Fibroblast of villous mesenchyme (primary cell): ENCODE measurements around the gene ZNF862. TPM values are rescaled to one million over a fixed set of nuclear protein-coding genes. Genes with fewer than 3 reads are reported as not detected.

Source experiments
- DNase-seq: peaks from one replicate; pipeline ENCODE4 v3.0.0-alpha.2; 2010; ENCODE audit warnings: low read depth
- H3K4me3 ChIP-seq: 2 replicates; pipeline ENCODE4 v1.5.1; 2011; ENCODE audit warnings: low read depth, mild to moderate bottlenecking, low read length
- CTCF ChIP-seq: IDR thresholded peaks from 2 replicates; pipeline ENCODE4 v1.5.1; 2012; ENCODE audit warnings: low read depth, mild to moderate bottlenecking, low read length; ENCODE audit not compliant: insufficient read depth
- total RNA-seq: library from RNA; depleted of rRNA; stranded (reverse); fragments of >200 nt; gene quantifications from 2 replicates; pipeline ENCODE4 v1.2.3, GENCODE V29; 2012

ZNF862 gene
- total RNA-seq, 1 donor, result 8.2 TPM

GRCh38 chr7:149815661-149816266, 22.4 kb upstream of the ZNF862 start:
- TF ChIP-seq CTCF, result no peak
- H3K4me3 ChIP-seq, result no peak overlapping the region
- DNase-seq, result no peak

- TF ChIP-seq CTCF, result no peak
- DNase-seq, result no peak
- no peak overlapping the region for H3K4me3 ChIP-seq
Measured at GRCh38 chr7:149816267-149816751, 21.9 kb upstream of the ZNF862 start.

GRCh38 chr7:149816794-149817193, 21.4 kb upstream of the ZNF862 start:
- H3K4me3 ChIP-seq, result no peak overlapping the region
- TF ChIP-seq CTCF, result no peak
- DNase-seq, result no peak

- no peak overlapping the region for H3K4me3 ChIP-seq
- TF ChIP-seq CTCF, result no peak
- DNase-seq, result no peak
Measured at GRCh38 chr7:149817301-149817771, 20.8 kb upstream of the ZNF862 start.

GRCh38 chr7:149817836-149818535, 20.2 kb upstream of the ZNF862 start:
- H3K4me3 ChIP-seq, result no peak overlapping the region
- DNase-seq, result no peak
- TF ChIP-seq CTCF, result no peak

- H3K4me3 ChIP-seq, result no peak overlapping the region
- no peak for DNase-seq
- TF ChIP-seq CTCF, result no peak
Measured at GRCh38 chr7:149818536-149818840, 19.7 kb upstream of the ZNF862 start.
